Measurements from ENCODE around the gene BTN3A1. TPM values are rescaled to one million over a fixed set of nuclear protein-coding genes. Genes with fewer than 3 reads are reported as not detected.

The BTN3A1 gene
- total RNA-seq, 1 experiment from 2014 or later, result 9.0 TPM

DNA sequence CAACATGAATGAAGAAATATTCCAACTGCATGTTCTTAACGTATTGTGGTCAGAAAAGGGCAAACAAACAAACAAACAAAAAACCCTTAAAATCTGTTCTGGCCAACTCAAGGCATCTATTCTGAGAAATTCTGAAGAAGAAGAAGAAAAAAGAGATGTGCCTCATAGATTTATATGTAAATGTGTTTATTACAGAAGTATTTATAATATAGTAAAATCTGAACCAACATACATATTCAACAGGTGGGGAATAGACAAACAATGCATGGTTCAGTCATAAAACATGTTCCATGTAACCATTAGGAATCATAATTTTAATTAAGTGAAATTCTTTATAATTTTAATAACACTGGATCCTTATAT, 36.5 kb upstream of the BTN3A1 start:
- H3K9me2 ChIP-seq (ENCODE audit: insufficient read depth), result no peaks in the 10 kb centered on the region
- H3K4me2 ChIP-seq (ENCODE audit: low read length), result peak overlapping the region; percentile 85
- DNase-seq (ENCODE audit: low read depth, low spot score) (no peak), ATAC-seq (no peak)
- no peaks in the 10 kb centered on the region for H3K79me2 ChIP-seq (ENCODE audit: insufficient read depth, low read length)
- H4K20me1 ChIP-seq (ENCODE audit: insufficient read depth), result no peaks in the 10 kb centered on the region
- H3K9ac ChIP-seq (ENCODE audit: low read length), result peak overlapping the region; percentile 71
- intact Hi-C loops (cut with micrococcal nuclease), result no loop called here
- BruUV-seq (replicated peaks), result TSS peak; percentile 80
- TF ChIP-seq ZFX (IDR thresholded peaks at IDR 0.05) (no peak), CBX3 (IDR thresholded peaks at IDR 0.05; ENCODE audit: low read depth) (no peak), POLR2AphosphoS5 (IDR thresholded peaks at IDR 0.05; ENCODE audit: low read depth, low read length) (no peak)
- peak overlapping the region; percentile 61 for H2AFZ ChIP-seq (ENCODE audit: low read depth, low read length, poor library complexity, severe bottlenecking)
- H3K27me3 ChIP-seq (ENCODE audit: insufficient read depth, low read length), result no peaks in the 10 kb centered on the region
- peaks cover 5 to 14% of the 10 kb centered on the region in 2 experiments; a peak in 3 of 4 replicates for H3K4me1 ChIP-seq (ENCODE audit: control insufficient read depth in 1 of 2, insufficient read depth in 2 of 2, low read length in 2 of 2)
- ChIA-PET CTCF (no interaction called here), RAD21 (ENCODE audit: low non-redundant PET in 1 of 2, low total read pairs in 2 of 2, uncharacterized antibody in 2 of 2, unreplicated experiment in 2 of 2) (no interaction called here), POLR2A (no interaction called here)
- H3K27ac ChIP-seq (ENCODE audit: low read depth, low read length), result peak overlapping the region; percentile 60
- no peaks in the 10 kb centered on the region for H3K9me3 ChIP-seq (ENCODE audit: control insufficient read depth in 1 of 2, insufficient read depth in 1 of 2, low read depth in 1 of 2, low read length in 2 of 2)
- no peaks in the 10 kb centered on the region; a peak in 1 of 4 replicates for H3K36me3 ChIP-seq (ENCODE audit: control insufficient read depth in 1 of 2, insufficient read depth in 2 of 2, low read length in 2 of 2)
- peak overlapping the region; percentile 55 to 66 for H3K4me3 ChIP-seq (replicated peaks in 1 of 2; ENCODE audit: low read depth in 1 of 2, low read length in 2 of 2)

DNA sequence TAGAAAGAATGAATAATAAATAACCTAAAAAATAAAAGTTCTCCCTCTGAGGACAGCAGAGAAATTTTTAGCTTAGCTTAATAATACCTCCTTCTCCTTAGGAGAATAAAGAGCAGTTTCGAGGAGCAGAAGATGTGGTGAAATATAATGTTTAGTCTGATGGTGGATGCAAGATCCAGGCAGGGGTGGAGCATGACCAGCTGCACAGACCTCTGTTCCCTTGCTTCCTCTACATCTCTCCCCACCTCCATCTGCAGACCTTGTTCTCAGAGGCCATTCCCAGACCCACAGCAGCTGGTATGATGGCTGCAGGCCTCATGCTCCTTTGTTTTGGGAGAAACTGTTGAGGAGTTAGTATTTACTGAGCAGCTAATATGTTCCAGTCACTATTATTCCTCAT, 35.6 kb upstream of the BTN3A1 start:
- no peaks in the 10 kb centered on the region for H3K79me2 ChIP-seq (ENCODE audit: insufficient read depth, low read length)
- peaks cover 5 to 14% of the 10 kb centered on the region in 2 experiments; a peak in 3 of 4 replicates for H3K4me1 ChIP-seq (ENCODE audit: control insufficient read depth in 1 of 2, insufficient read depth in 2 of 2, low read length in 2 of 2)
- ChIA-PET CTCF (no interaction called here), POLR2A (no interaction called here), RAD21 (ENCODE audit: low non-redundant PET in 1 of 2, low total read pairs in 2 of 2, uncharacterized antibody in 2 of 2, unreplicated experiment in 2 of 2) (no interaction called here)
- H3K36me3 ChIP-seq (ENCODE audit: control insufficient read depth in 1 of 2, insufficient read depth in 2 of 2, low read length in 2 of 2), result no peaks in the 10 kb centered on the region; a peak in 1 of 4 replicates
- BruUV-seq (replicated peaks), result no TSS peak
- H3K9me2 ChIP-seq (ENCODE audit: insufficient read depth), result no peaks in the 10 kb centered on the region
- no peak overlapping the region for H3K27ac ChIP-seq (ENCODE audit: low read depth, low read length)
- no peak overlapping the region for H3K4me2 ChIP-seq (ENCODE audit: low read length)
- no peaks in the 10 kb centered on the region for H3K27me3 ChIP-seq (ENCODE audit: insufficient read depth, low read length)
- H3K9me3 ChIP-seq (ENCODE audit: control insufficient read depth in 1 of 2, insufficient read depth in 1 of 2, low read depth in 1 of 2, low read length in 2 of 2), result no peaks in the 10 kb centered on the region
- DNase-seq (ENCODE audit: low read depth, low spot score) (no peak), ATAC-seq (no peak)
- no peak overlapping the region for H2AFZ ChIP-seq (ENCODE audit: low read depth, low read length, poor library complexity, severe bottlenecking)
- H4K20me1 ChIP-seq (ENCODE audit: insufficient read depth), result no peaks in the 10 kb centered on the region
- intact Hi-C loops (cut with micrococcal nuclease), result no loop called here
- no peak overlapping the region for H3K4me3 ChIP-seq (replicated peaks in 1 of 2; ENCODE audit: low read depth in 1 of 2, low read length in 2 of 2)
- H3K9ac ChIP-seq (ENCODE audit: low read length), result no peak overlapping the region
- no peak for TF ChIP-seq CBX3 (IDR thresholded peaks at IDR 0.05; ENCODE audit: low read depth)
- TF ChIP-seq JUND (IDR thresholded peaks at IDR 0.05), result no peak
- TF ChIP-seq, protein P1, sequence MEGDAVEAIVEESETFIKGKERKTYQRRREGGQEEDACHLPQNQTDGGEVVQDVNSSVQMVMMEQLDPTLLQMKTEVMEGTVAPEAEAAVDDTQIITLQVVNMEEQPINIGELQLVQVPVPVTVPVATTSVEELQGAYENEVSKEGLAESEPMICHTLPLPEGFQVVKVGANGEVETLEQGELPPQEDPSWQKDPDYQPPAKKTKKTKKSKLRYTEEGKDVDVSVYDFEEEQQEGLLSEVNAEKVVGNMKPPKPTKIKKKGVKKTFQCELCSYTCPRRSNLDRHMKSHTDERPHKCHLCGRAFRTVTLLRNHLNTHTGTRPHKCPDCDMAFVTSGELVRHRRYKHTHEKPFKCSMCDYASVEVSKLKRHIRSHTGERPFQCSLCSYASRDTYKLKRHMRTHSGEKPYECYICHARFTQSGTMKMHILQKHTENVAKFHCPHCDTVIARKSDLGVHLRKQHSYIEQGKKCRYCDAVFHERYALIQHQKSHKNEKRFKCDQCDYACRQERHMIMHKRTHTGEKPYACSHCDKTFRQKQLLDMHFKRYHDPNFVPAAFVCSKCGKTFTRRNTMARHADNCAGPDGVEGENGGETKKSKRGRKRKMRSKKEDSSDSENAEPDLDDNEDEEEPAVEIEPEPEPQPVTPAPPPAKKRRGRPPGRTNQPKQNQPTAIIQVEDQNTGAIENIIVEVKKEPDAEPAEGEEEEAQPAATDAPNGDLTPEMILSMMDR (IDR thresholded peaks at IDR 0.05 in 2 of 3, conservative IDR thresholded peaks at IDR 0.05 in 1 of 3; ENCODE audit: borderline replicate concordance in 1 of 3, insufficient read depth in 1 of 3, low read depth in 2 of 3, low read length in 2 of 3), result no peak
- TF ChIP-seq, protein P2, sequence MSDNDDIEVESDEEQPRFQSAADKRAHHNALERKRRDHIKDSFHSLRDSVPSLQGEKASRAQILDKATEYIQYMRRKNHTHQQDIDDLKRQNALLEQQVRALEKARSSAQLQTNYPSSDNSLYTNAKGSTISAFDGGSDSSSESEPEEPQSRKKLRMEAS (IDR thresholded peaks at IDR 0.05), result no peak
- no peak for TF ChIP-seq EGR1 (IDR thresholded peaks at IDR 0.05; ENCODE audit: low read depth)
- TF ChIP-seq, protein P3, sequence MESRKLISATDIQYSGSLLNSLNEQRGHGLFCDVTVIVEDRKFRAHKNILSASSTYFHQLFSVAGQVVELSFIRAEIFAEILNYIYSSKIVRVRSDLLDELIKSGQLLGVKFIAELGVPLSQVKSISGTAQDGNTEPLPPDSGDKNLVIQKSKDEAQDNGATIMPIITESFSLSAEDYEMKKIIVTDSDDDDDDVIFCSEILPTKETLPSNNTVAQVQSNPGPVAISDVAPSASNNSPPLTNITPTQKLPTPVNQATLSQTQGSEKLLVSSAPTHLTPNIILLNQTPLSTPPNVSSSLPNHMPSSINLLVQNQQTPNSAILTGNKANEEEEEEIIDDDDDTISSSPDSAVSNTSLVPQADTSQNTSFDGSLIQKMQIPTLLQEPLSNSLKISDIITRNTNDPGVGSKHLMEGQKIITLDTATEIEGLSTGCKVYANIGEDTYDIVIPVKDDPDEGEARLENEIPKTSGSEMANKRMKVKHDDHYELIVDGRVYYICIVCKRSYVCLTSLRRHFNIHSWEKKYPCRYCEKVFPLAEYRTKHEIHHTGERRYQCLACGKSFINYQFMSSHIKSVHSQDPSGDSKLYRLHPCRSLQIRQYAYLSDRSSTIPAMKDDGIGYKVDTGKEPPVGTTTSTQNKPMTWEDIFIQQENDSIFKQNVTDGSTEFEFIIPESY (IDR thresholded peaks at IDR 0.05; ENCODE audit: extremely low read depth, insufficient replicate concordance, low read length), result no peak
- TF ChIP-seq ELF1 (IDR thresholded peaks at IDR 0.05; ENCODE audit: borderline replicate concordance, low read depth), result no peak
- TF ChIP-seq ZFX (IDR thresholded peaks at IDR 0.05), result no peak
- TF ChIP-seq EZH2 (IDR thresholded peaks at IDR 0.05), result no peak
- TF ChIP-seq SIN3A (IDR thresholded peaks at IDR 0.05; ENCODE audit: low read depth), result no peak
- TF ChIP-seq EZH2phosphoT487 (IDR thresholded peaks at IDR 0.05; ENCODE audit: borderline replicate concordance), result no peak
- no peak for TF ChIP-seq POLR2A (IDR thresholded peaks at IDR 0.05; ENCODE audit: borderline replicate concordance, extremely low read depth, insufficient read depth, insufficient read length)
- no peak for TF ChIP-seq POLR2AphosphoS5 (IDR thresholded peaks at IDR 0.05; ENCODE audit: low read depth, low read length)
- no peak for TF ChIP-seq RAD21 (IDR thresholded peaks at IDR 0.05; ENCODE audit: low read depth)
- no peak for TF ChIP-seq YY1 (IDR thresholded peaks at IDR 0.05; ENCODE audit: extremely low read depth, insufficient replicate concordance, low read depth, low read length)
- no peak for TF ChIP-seq SRF (IDR thresholded peaks at IDR 0.05; ENCODE audit: low read depth)
- TF ChIP-seq TCF7L2 (IDR thresholded peaks at IDR 0.05; ENCODE audit: borderline replicate concordance, extremely low read depth, insufficient read depth, insufficient read length), result no peak
- no peak for TF ChIP-seq FOSL1 (IDR thresholded peaks at IDR 0.05; ENCODE audit: low read depth)
